CD4-positive, alpha-beta T cell (primary cell): ENCODE results near the gene FAM210A. TPM values are rescaled to one million over a fixed set of nuclear protein-coding genes. Genes with fewer than 3 reads are reported as not detected.

Experiments
- ATAC-seq: fragments of 200-7000 bp; cut with Tn5 transposase; one replicate; pipeline ENCODE4 v1.10.0; 2022; ENCODE audit warnings: mild to moderate bottlenecking; ENCODE audit not compliant: poor library complexity
- CTCF ChIA-PET: fragments of 350-600 bp; sonication (Branson Sonifier 250); formaldehyde crosslinking; loops from one replicate; lab custom pipeline; 2021; ENCODE audit warnings: antibody characterized with exemption, inconsistent platforms; lab: Charles Lee
- POLR2A ChIA-PET: fragments of 350-600 bp; sonication (Branson Sonifier 250); formaldehyde crosslinking; loops from one replicate; lab custom pipeline; 2021; ENCODE audit warnings: antibody characterized with exemption, inconsistent platforms; lab: Charles Lee
- DNase-seq, 14 experiments: peaks; one replicate each; pipeline ENCODE4 v3.0.0-alpha.2; 2013 to 2020; ENCODE audit warnings: mixed read lengths in 2 of 14
- H3K27ac ChIP-seq, 2 donors: one replicate each; pipeline versions ENCODE4 v1.5.1 to v1.7.0; 2013; ENCODE audit warnings: low read length in 2 of 2, low read depth in 1 of 2, mild to moderate bottlenecking in 1 of 2
- H3K27me3 ChIP-seq, 2 experiments: 1 replicate in 1 of 2; 2 replicates in 1 of 2; pipeline versions ENCODE4 v1.6.1 to v1.7.0; 2013; ENCODE audit warnings: low read length in 2 of 2, control low read depth in 1 of 2, mild to moderate bottlenecking in 1 of 2, moderate library complexity in 1 of 2; ENCODE audit not compliant: insufficient read depth in 2 of 2, control insufficient read depth in 1 of 2
- H3K36me3 ChIP-seq: one replicate; pipeline ENCODE4 v1.6.1; 2013; ENCODE audit warnings: low read length, control low read depth; ENCODE audit not compliant: insufficient read depth
- H3K4me1 ChIP-seq: one replicate; pipeline ENCODE4 v1.6.1; 2013; ENCODE audit warnings: low read length, control low read depth; ENCODE audit not compliant: insufficient read depth
- H3K4me3 ChIP-seq: one replicate; pipeline ENCODE4 v1.5.1; 2013; ENCODE audit warnings: mild to moderate bottlenecking, low read length, moderate library complexity
- H3K9me3 ChIP-seq, 2 experiments: 1 replicate in 1 of 2; 2 replicates in 1 of 2; pipeline versions ENCODE4 v1.6.1 to v1.7.0; 2013; ENCODE audit warnings: low read length in 2 of 2, mild to moderate bottlenecking in 2 of 2, control low read depth in 1 of 2, moderate library complexity in 1 of 2; ENCODE audit not compliant: control insufficient read depth in 1 of 2, insufficient read depth in 1 of 2
- H3K27ac Mint-ChIP-seq: one replicate; pipeline ENCODE4 v1.8.0; 2020; ENCODE audit warnings: mixed read lengths
- H3K27me3 Mint-ChIP-seq: one replicate; pipeline ENCODE4 v1.8.0; 2021; ENCODE audit warnings: mixed read lengths
- H3K36me3 Mint-ChIP-seq: one replicate; pipeline ENCODE4 v1.8.0; 2021; ENCODE audit warnings: low read depth, mixed read lengths
- H3K4me1 Mint-ChIP-seq: one replicate; pipeline ENCODE4 v1.8.0; 2021; ENCODE audit warnings: low read depth, mixed read lengths
- H3K4me3 Mint-ChIP-seq: one replicate; pipeline ENCODE4 v1.8.0; 2020; ENCODE audit warnings: mild to moderate bottlenecking, mixed read lengths
- H3K9me3 Mint-ChIP-seq: one replicate; pipeline ENCODE4 v1.8.0; 2020; ENCODE audit warnings: mixed read lengths
- intact Hi-C, 2 experiments: fragments of 100-400 bp; cut with DNase I in 1 of 2; cut with micrococcal nuclease in 1 of 2; formaldehyde crosslinking; loops; one replicate each; pipeline versions ENCODE4 v1.15.1 to v1.9.0; 2023 to 2025; cut with DNase I, micrococcal nuclease
- total RNA-seq, 174 experiments: library from RNA in 2 of 174; stranded (reverse) in 2 of 174; gene quantifications; one replicate each; pipeline ENCODE4 v1.2.3 and lab custom pipeline; 2021 to 2026
- TF ChIP-seq, protein P1 (sequence below): fragments of 200-600 bp; IDR thresholded peaks from one replicate; pipeline ENCODE4 v1.8.0; 2022; ENCODE audit warnings: antibody characterized with exemption, mild to moderate bottlenecking

The FAM210A gene
- total RNA-seq, 2 experiments from 2014 or later = 3.4 to 3.5 TPM

- intact Hi-C loops = no loop called here
- Mint-ChIP-seq H3K4me1 (no peaks in the 10 kb centered on the region), H3K36me3 (no peaks in the 10 kb centered on the region), H3K4me3 (no peak overlapping the region), H3K27me3 (no peaks in the 10 kb centered on the region), H3K27ac (no peak overlapping the region), H3K9me3 (no peaks in the 10 kb centered on the region)
- Histone ChIP-seq H3K36me3 (no peaks in the 10 kb centered on the region), H3K27ac (no peak overlapping the region), H3K9me3 (no peaks in the 10 kb centered on the region), H3K4me1 (no peaks in the 10 kb centered on the region), H3K4me3 (no peak overlapping the region), H3K27me3 (no peaks in the 10 kb centered on the region)
- ChIA-PET POLR2A (no interaction called here), CTCF (no interaction called here)
- TF ChIP-seq, protein P1, sequence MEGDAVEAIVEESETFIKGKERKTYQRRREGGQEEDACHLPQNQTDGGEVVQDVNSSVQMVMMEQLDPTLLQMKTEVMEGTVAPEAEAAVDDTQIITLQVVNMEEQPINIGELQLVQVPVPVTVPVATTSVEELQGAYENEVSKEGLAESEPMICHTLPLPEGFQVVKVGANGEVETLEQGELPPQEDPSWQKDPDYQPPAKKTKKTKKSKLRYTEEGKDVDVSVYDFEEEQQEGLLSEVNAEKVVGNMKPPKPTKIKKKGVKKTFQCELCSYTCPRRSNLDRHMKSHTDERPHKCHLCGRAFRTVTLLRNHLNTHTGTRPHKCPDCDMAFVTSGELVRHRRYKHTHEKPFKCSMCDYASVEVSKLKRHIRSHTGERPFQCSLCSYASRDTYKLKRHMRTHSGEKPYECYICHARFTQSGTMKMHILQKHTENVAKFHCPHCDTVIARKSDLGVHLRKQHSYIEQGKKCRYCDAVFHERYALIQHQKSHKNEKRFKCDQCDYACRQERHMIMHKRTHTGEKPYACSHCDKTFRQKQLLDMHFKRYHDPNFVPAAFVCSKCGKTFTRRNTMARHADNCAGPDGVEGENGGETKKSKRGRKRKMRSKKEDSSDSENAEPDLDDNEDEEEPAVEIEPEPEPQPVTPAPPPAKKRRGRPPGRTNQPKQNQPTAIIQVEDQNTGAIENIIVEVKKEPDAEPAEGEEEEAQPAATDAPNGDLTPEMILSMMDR = no peak
- DNase-seq (no peak), ATAC-seq (no peak)
Measured at GRCh38 chr18:13658436-13659204, 67.7 kb downstream of the FAM210A start.

- TF ChIP-seq, protein P1 = no peak
- H3K27me3 ChIP-seq = no peaks in the 10 kb centered on the region
- H3K27ac ChIP-seq = no peak overlapping the region
- no peaks in the 10 kb centered on the region for H3K4me1 ChIP-seq
- Mint-ChIP-seq H3K4me3 (no peak overlapping the region), H3K27me3 (no peaks in the 10 kb centered on the region), H3K27ac (no peak overlapping the region), H3K9me3 (no peaks in the 10 kb centered on the region), H3K4me1 (no peaks in the 10 kb centered on the region), H3K36me3 (no peaks in the 10 kb centered on the region)
- no peaks in the 10 kb centered on the region for H3K9me3 ChIP-seq
- ChIA-PET POLR2A (no interaction called here), CTCF (no interaction called here)
- ATAC-seq (no peak), DNase-seq (no peak)
- no peak overlapping the region for H3K4me3 ChIP-seq
- H3K36me3 ChIP-seq = no peaks in the 10 kb centered on the region
- intact Hi-C loops = no loop called here
Measured at GRCh38 chr18:13657974-13658373, 68.4 kb downstream of the FAM210A start.

- Histone ChIP-seq H3K4me1 (no peaks in the 10 kb centered on the region), H3K27me3 (no peaks in the 10 kb centered on the region), H3K4me3 (no peak overlapping the region), H3K27ac (no peak overlapping the region), H3K36me3 (no peaks in the 10 kb centered on the region), H3K9me3 (no peaks in the 10 kb centered on the region)
- no peaks in the 10 kb centered on the region for H3K4me1 Mint-ChIP-seq
- TF ChIP-seq, protein P1 = no peak
- no peak overlapping the region for H3K27ac Mint-ChIP-seq
- H3K36me3 Mint-ChIP-seq = no peaks in the 10 kb centered on the region
- no peaks in the 10 kb centered on the region for H3K27me3 Mint-ChIP-seq
- no peak overlapping the region for H3K4me3 Mint-ChIP-seq
- DNase-seq = no peak
- ChIA-PET CTCF (no interaction called here), POLR2A (no interaction called here)
- no peaks in the 10 kb centered on the region for H3K9me3 Mint-ChIP-seq
- intact Hi-C loops = no loop called here
- no peak for ATAC-seq
Measured at GRCh38 chr18:13653746-13654433, 72.5 kb downstream of the FAM210A start.
